ELF-1 (cell line): ENCODE measurements around the gene TACO1.

Experiments used
- DNase-seq: peaks from one replicate; pipeline ENCODE4 v3.0.0-alpha.2; 2016; ENCODE audit warnings: low read depth, low spot score

TACO1 gene

GRCh38 chr17:63640038-63640437, 39.3 kb downstream of the TACO1 start:
- DNase-seq, result no peak

DNA sequence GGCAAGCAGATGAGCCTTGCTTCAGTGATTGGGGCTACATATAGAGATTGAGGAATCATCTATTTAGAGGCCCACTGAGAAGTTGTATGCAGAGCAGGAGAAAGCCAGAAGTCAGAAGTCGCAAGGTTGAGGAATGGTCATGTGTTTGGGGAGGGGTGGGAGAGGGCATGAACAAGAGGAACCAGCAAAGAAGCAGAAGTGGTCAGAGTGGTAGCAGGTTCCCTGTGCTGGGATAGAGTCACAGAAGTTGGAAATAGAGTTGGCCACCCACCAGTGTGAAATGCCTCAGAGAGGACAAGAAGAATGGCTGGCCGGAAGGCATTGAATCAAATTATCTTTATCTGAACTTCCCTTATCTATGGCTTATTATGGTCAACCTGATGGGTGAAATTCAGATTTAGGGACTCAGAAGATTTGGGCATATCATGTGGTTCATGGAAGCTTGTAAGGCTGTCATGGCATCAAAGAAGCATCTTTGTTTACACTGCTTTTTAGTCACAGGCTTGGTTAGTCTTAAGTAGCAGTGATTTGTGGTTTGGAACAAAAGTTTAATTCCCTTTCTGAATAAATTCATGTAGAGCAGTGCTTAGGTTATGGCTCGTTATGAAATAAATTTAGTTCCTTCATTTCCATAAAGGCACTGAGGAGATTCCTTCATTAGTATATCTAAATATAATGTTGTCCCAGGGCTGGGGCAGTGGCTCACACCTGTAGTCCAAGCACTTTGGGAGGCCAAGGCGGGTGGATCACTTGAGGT, 41.2 kb downstream of the TACO1 start:
- no peak for DNase-seq

- DNase-seq, result no peak
Observed at GRCh38 chr17:63644846-63645245, 44.2 kb downstream of the TACO1 start.

- no peak for DNase-seq
Observed at GRCh38 chr17:63645775-63646487, 45.2 kb downstream of the TACO1 start.

- no peak for DNase-seq
Observed at GRCh38 chr17:63646488-63646806, 45.8 kb downstream of the TACO1 start.

DNA sequence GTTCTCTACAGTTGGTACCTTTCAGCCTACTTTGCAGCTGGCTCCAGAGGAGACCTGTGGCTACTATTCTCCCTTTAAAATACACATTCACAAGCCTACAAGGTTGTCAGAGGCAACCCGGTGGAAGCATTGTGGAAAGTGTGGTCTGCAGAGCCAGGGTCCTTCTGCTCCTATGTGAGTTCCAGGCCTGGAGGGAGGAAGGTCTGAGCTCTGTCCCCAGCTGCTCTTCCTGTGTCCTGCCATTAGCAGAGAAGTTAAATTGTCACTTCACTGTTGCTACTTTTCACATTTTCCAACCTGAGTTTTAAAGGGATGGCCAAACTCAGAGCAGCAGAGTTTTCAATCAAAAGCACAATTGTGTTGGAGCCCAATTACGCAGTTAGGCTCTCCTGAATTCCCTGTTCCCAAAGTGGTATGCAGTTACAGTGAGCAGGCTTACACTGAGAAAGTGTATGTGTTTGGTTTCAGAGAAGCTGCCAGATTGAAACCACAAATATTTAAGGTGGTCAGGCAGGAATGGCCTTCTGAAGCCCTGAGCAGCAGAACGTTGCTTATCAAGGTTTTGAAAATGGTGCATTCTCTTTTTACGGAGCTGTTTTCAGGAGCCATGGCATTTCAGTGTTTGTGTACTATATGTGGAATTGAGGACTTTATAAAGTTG, 46.5 kb downstream of the TACO1 start:
- peak; percentile 60 for DNase-seq

GRCh38 chr17:63647936-63648335, 47.2 kb downstream of the TACO1 start:
- DNase-seq, result peak; percentile 60

- no peak for DNase-seq
Observed at GRCh38 chr17:63649813-63650212, 49.1 kb downstream of the TACO1 start.

GRCh38 chr17:63652106-63652505, 51.4 kb downstream of the TACO1 start:
- DNase-seq, result no peak

DNA sequence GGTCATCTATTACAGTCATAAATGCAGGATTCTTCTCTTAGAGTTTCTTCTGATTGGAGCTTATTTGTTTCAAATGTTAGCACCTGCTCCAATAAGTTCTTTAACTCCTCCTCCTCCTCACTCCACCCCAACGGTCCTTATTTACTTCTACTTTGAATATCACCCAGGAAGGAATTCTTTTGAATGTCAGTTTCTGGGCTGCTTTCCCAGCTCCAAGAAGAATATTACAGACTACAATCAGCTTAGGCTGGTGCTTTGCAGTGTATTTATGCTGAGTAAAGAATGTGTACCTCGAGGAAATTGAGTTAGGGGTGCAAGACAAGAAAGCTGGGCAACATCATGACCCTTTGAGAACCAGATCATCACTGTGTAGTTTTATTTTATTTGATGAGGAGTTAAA, 52.4 kb downstream of the TACO1 start:
- no peak for DNase-seq

DNA sequence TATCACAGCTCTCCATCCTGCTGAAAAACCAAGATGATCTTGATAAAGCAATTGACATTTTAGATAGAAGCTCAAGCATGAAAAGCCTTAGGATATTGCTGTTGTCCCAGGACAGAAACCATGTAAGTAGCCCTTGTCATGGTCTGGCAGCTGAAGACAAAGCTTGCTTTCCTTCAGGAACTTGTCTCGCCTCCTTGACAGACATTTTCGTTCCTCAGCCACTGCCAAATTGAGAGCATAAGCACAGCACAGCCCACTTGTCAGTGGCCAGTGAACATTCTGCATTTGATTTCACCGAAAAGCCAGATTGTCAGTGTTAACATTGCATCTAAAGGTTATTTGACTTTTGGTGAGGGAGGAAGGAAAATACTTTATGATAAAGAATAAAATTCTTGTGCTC, 57.1 kb downstream of the TACO1 start:
- no peak for DNase-seq
